Measurements from ENCODE around the gene CASK. TPM values are rescaled to one million over a fixed set of nuclear protein-coding genes. Genes with fewer than 3 reads are reported as not detected.
"Not testable (repeated sequence)": the region's sequence is repeated elsewhere in the genome, so short reads cannot be mapped to it uniquely, and the experiment has no call there.

The CASK gene
- total RNA-seq, 1 donor from 2014 or later: 33.7 TPM

DNA sequence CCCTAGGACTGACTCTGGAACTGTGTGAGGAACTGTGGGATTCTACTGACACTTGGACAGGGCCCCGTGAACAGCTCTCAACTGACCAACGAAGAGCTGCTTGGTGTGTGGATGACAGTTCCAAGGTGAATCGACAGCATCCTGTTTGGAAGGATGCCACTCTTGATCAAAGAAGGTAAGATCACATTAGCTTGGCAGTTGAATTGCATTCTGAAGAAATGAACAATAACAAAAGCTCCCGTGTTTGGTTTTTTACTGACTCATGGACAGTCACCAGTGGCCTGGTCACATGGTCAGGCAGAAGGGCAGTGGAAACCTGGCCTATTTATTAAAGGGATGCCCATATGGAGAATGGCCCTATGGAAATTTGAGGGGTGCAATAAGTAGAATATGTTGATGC, 267.7 kb downstream of the CASK start:
- intact Hi-C loops (cut with DNase I): no loop called here
- TF ChIP-seq, protein P1, sequence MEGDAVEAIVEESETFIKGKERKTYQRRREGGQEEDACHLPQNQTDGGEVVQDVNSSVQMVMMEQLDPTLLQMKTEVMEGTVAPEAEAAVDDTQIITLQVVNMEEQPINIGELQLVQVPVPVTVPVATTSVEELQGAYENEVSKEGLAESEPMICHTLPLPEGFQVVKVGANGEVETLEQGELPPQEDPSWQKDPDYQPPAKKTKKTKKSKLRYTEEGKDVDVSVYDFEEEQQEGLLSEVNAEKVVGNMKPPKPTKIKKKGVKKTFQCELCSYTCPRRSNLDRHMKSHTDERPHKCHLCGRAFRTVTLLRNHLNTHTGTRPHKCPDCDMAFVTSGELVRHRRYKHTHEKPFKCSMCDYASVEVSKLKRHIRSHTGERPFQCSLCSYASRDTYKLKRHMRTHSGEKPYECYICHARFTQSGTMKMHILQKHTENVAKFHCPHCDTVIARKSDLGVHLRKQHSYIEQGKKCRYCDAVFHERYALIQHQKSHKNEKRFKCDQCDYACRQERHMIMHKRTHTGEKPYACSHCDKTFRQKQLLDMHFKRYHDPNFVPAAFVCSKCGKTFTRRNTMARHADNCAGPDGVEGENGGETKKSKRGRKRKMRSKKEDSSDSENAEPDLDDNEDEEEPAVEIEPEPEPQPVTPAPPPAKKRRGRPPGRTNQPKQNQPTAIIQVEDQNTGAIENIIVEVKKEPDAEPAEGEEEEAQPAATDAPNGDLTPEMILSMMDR (IDR thresholded peaks at IDR 0.05): no peak

DNA sequence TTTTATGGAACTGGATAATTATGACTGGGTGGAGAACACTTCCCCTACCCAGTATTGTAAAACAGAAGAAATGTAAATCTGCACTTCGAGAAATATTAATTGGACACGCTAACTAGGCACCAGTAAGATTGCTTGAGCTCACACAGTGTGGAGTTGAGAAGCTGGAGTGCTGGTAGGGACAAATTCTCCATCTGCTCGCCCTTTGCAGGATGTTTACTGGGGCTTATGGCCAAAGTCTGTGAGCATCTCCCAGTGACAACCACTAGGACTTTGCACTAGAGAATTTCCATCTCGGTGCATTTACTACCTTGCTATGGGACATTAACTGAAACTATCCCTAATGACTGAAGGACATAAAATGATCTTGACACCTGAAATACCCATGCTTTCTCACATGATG, 268.3 kb downstream of the CASK start:
- H3K4me3 ChIP-seq: no peak overlapping the region
- H3K9me3 ChIP-seq: no peaks in the 10 kb centered on the region
- TF ChIP-seq, protein P1 (IDR thresholded peaks at IDR 0.05): no peak
- peaks cover 0 to 5% of the 10 kb centered on the region in 2 donors for H3K4me1 ChIP-seq
- no peak for DNase-seq (ENCODE audit: low spot score in 2 of 2)
- intact Hi-C loops (cut with DNase I): no loop called here
- H3K36me3 ChIP-seq: peaks cover 0 to 8% of the 10 kb centered on the region in 2 donors
- peak overlapping the region in 1 of 2 donors; percentile 69 for H3K27ac ChIP-seq
- H3K27me3 ChIP-seq: no peaks in the 10 kb centered on the region

More for the DNA sequence above, 267.7 kb downstream of the CASK start:
- H3K9me3 ChIP-seq: no peaks in the 10 kb centered on the region
- peaks cover 0 to 5% of the 10 kb centered on the region in 2 donors for H3K4me1 ChIP-seq
- no peak overlapping the region for H3K4me3 ChIP-seq
- no peaks in the 10 kb centered on the region for H3K27me3 ChIP-seq
- H3K27ac ChIP-seq: peak overlapping the region; percentile 33 to 69
- no peak for DNase-seq (ENCODE audit: low spot score in 2 of 2)
- peaks cover 0 to 8% of the 10 kb centered on the region in 2 donors for H3K36me3 ChIP-seq

DNA sequence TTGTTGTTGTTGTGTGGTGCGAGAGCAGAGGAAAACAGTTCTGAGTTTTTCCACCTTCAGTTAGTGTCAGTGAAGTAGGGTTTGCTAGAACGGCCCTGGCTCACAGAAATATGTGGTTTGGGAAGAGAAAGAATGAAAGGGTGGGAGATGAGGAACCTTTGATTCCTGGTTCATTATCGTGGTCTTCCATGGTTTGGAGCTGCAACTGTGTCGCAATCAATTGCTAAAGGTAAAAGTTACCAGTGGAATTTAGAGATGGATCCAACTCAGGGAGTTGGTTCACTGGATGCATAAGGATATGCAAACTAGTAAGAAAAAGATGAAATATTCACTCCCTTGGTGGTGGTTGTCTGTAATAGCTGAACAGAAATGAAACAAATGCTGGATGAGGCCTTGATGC, 270.2 kb downstream of the CASK start:
- Histone ChIP-seq H3K27ac (no peak overlapping the region), H3K27me3 (no peaks in the 10 kb centered on the region), H3K4me1 (peaks cover 0 to 5% of the 10 kb centered on the region in 2 donors), H3K36me3 (no peaks in the 10 kb centered on the region), H3K4me3 (no peak overlapping the region), H3K9me3 (no peaks in the 10 kb centered on the region)
- TF ChIP-seq, protein P1 (IDR thresholded peaks at IDR 0.05): no peak
- intact Hi-C loops (cut with DNase I): no loop called here
- DNase-seq (ENCODE audit: low spot score in 2 of 2): no peak

DNA sequence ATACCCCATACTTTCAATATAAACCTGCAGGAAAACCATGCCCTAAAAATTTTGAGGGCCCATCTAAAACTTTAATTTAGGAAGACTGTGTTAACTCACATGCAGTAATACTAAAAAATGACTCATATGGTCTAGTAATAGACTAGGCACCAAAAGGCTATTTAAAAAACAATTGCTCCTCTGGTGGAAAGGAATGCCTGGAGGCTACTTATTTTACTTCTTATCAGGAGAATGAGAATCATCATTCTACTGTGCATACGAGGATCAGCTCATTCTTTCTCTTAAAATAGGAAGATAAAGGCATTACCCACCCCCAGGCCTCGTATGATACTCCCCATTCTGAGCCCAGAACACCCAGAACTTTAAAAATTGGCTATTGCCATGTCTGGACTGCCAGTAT, 277.2 kb downstream of the CASK start:
- peak overlapping the region in 1 of 2 donors; percentile 27 for H3K27ac ChIP-seq
- H3K4me1 ChIP-seq; DNase-seq (ENCODE audit: low spot score in 2 of 2); H3K36me3 ChIP-seq; intact Hi-C loops (cut with DNase I); H3K9me3 ChIP-seq; H3K27me3 ChIP-seq; H3K4me3 ChIP-seq: not testable (repeated sequence)

DNA sequence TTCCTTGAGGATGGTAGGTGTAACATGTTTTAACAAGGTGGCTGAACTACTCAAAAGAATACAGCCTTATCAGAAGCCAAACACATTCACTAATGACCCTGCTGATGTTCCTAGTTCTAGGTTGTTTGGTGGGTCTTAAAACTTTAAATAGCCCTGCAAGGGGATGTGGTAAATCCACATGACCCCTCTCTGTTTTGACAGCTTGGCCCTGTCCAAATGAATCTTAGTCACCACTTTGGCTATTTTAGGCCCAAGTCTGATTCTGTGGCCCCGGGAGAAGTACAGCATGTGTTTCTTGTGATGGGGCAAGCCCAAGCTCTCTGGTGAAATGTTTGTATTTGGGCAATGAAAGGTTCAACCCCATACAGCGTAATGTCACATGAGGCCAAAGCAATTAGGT, 289.1 kb downstream of the CASK start:
- H3K9me3 ChIP-seq: no peaks in the 10 kb centered on the region
- no peaks in the 10 kb centered on the region for H3K36me3 ChIP-seq
- TF ChIP-seq, protein P1 (IDR thresholded peaks at IDR 0.05): no peak
- H3K27ac ChIP-seq: peak overlapping the region; percentile 34 to 38
- no peak overlapping the region for H3K4me3 ChIP-seq
- H3K27me3 ChIP-seq: no peaks in the 10 kb centered on the region
- intact Hi-C loops (cut with DNase I): no loop called here
- DNase-seq (ENCODE audit: low spot score in 2 of 2): no peak
- H3K4me1 ChIP-seq: peaks cover 0 to 2% of the 10 kb centered on the region in 2 donors

DNA sequence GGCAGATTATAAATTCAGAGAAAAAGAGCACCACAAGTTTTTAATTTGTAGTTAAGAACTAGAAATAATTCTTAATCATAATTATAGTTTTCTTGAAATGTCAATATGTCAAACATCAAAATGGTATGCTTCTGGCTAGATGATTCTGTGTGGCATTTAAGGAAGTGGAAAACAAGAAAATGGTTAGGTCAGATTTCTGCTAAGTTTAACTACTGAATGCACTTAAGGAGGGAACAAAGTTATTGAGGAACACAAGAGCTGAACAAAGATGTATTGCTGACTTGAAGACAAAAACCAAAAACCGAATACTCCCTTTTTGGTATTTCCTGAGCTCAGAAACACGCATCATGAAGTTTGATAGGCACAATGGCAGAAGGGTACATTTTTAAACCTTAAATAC, 293.3 kb downstream of the CASK start:
- no peaks in the 10 kb centered on the region for H3K36me3 ChIP-seq
- H3K9me3 ChIP-seq: no peaks in the 10 kb centered on the region
- intact Hi-C loops (cut with DNase I): no loop called here
- H3K4me3 ChIP-seq: no peak overlapping the region
- no peak for DNase-seq (ENCODE audit: low spot score in 2 of 2)
- H3K27me3 ChIP-seq: no peaks in the 10 kb centered on the region
- peaks cover 0 to 2% of the 10 kb centered on the region in 2 donors for H3K4me1 ChIP-seq
- TF ChIP-seq, protein P1 (IDR thresholded peaks at IDR 0.05): no peak
- H3K27ac ChIP-seq: no peak overlapping the region

Measured in ascending aorta (tissue), 2 donors.